Large intestine (tissue), 3 donors: ENCODE data around the gene ALOX5. TPM values are rescaled to one million over a fixed set of nuclear protein-coding genes. Genes with fewer than 3 reads are reported as not detected.

Experiments
- DNase-seq, 2 donors: peaks; one replicate each; pipeline versions ENCODE4 v3.0.0 to v3.0.0-alpha.2; 2013
- H3K27ac ChIP-seq: one replicate; pipeline ENCODE4 v1.5.1; 2013; ENCODE audit warnings: low read length
- H3K27me3 ChIP-seq: 2 replicates; pipeline ENCODE4 v1.6.1; 2013; ENCODE audit warnings: low read length; ENCODE audit not compliant: control insufficient read depth, insufficient read depth
- H3K36me3 ChIP-seq: 2 replicates; pipeline ENCODE4 v1.6.1; 2013; ENCODE audit warnings: low read length; ENCODE audit not compliant: control insufficient read depth, insufficient read depth
- H3K4me1 ChIP-seq: one replicate; pipeline ENCODE4 v1.6.1; 2013; ENCODE audit warnings: low read length; ENCODE audit not compliant: control insufficient read depth, insufficient read depth
- H3K4me3 ChIP-seq: one replicate; pipeline ENCODE4 v1.5.1; 2013; ENCODE audit warnings: low read length
- H3K9me3 ChIP-seq: one replicate; pipeline ENCODE4 v1.6.1; 2013; ENCODE audit warnings: mild to moderate bottlenecking, low read depth, low read length, moderate library complexity; ENCODE audit not compliant: control insufficient read depth
- WGBS: methylation state at CpG from one replicate; pipeline ENCODE4 v1.1.5; 2013; ENCODE audit warnings: low lambda C conversion rate; ENCODE audit not compliant: insufficient coverage; 5-methylcytosine and 5-hydroxymethylcytosine counted together
- polyA plus RNA-seq: library from polyadenylated mRNA; unstranded; fragments of 120-200 nt; gene quantifications from one replicate; pipeline ENCODE4 v1.2.1, GENCODE V29; 2013

ALOX5 gene
- polyA plus RNA-seq, 1 donor: 17.6 TPM

DNA sequence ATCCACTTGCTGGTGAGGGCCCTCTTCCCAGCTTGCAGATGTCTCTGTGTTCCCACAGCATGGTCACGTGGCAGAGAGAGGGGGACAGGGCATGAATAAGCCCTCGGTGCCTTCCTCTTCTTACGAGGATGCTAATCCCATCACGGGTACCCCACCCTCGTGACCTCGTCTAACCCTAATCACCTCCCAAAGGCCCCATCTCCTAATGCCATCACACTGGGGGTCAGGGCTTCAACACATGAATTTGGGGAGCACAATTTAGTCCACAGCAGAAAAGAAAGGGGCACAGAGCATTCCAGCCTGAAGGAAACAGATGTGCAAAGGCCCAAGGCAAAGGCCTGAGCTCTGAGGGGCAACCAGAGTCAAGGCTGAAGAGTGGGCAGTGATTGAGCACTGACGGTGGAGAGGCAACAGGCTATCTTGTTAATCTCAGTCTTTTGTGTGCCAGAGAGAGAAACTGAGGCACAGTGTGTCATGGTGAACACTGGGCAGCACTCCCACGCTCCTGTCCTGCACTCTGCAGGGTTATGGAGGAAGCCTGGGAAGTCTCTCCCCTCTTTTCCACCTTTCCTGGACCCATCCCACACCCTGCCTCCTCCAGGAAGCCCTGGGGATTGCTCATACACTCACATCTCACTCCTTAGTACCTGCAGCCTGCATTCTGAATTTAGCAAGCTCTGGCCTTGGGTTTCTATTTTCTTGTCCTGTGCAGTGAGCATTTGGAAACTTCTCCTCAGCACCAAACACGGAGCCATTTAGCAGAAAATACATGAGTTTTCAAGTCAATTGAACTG is 49.0 kb downstream of the ALOX5 start:
- H3K27ac ChIP-seq: no peak overlapping the region

GRCh38 chr10:45423976-45424499 is 50.0 kb downstream of the ALOX5 start:
- no peaks in the 10 kb centered on the region for H3K9me3 ChIP-seq
- no peak overlapping the region for H3K4me3 ChIP-seq
- H3K4me1 ChIP-seq: no peaks in the 10 kb centered on the region
- peaks cover 10% of the 10 kb centered on the region for H3K27me3 ChIP-seq
- DNase-seq: no peak
- H3K27ac ChIP-seq: no peak overlapping the region
- no peaks in the 10 kb centered on the region for H3K36me3 ChIP-seq
- no CpG with 5 or more reads among the region's 7 CpGs for WGBS

More for the DNA sequence above, 49.0 kb downstream of the ALOX5 start:
- Histone ChIP-seq H3K36me3 (no peaks in the 10 kb centered on the region), H3K4me1 (no peaks in the 10 kb centered on the region), H3K9me3 (no peaks in the 10 kb centered on the region), H3K27me3 (peaks cover 10% of the 10 kb centered on the region), H3K4me3 (no peak overlapping the region)
- DNase-seq: no peak
- WGBS: no CpG with 5 or more reads among the region's 9 CpGs

- no peaks in the 10 kb centered on the region for H3K9me3 ChIP-seq
- H3K4me3 ChIP-seq: no peak overlapping the region
- peaks cover 10% of the 10 kb centered on the region for H3K27me3 ChIP-seq
- WGBS: no CpG with 5 or more reads among the region's 15 CpGs
- H3K27ac ChIP-seq: no peak overlapping the region
- no peaks in the 10 kb centered on the region for H3K4me1 ChIP-seq
- no peaks in the 10 kb centered on the region for H3K36me3 ChIP-seq
- no peak for DNase-seq
Observed at GRCh38 chr10:45424668-45425404, 50.8 kb downstream of the ALOX5 start.

DNA sequence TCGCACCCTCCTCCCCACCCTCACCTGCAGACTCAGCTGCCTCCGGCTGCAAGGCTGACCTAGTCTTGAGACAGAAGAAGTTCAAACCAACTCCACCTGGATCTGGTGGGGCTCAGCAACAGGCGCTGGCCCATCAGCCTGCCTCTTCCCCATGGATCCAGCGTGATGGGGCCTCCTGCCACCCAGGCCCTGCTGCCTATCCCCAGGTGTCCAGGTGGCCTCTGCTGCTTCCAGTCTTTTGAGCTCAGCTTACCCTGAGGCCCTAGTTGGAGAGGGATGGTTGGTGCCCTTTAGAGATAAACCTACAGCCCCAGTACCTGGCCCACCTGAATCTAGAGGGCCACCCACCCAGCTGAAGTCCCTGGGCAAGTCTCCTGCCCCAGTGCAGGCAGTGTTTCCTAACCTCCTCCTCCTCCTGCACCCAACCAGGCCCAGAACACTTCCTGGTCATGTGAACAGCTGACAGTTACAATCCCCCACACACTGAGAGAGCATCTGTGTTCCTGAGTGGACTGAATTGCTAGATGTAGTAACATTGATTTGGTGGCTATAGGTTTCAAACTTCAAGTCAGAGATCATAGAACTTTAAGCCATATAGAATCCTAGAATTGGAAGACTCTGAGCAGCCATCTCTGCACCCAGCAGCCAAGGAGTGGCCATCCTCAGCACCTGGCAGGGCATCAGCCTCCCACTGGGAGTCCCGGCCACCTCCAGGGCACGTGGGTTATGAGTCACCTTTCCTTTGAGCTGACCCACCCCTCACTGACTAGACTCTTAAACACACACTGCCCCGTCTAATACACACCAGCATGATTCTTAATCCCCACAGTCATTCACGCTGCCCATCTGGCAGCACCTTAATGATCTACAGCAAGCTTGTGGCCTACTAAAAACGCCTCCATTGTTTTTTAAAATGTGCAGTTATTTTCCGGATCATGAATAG is 51.9 kb downstream of the ALOX5 start:
- no peaks in the 10 kb centered on the region for H3K36me3 ChIP-seq
- no peaks in the 10 kb centered on the region for H3K4me1 ChIP-seq
- peaks cover 10% of the 10 kb centered on the region for H3K27me3 ChIP-seq
- no peak for DNase-seq
- H3K9me3 ChIP-seq: no peaks in the 10 kb centered on the region
- no peak overlapping the region for H3K4me3 ChIP-seq
- no peak overlapping the region for H3K27ac ChIP-seq
- no CpG with 5 or more reads among the region's 10 CpGs for WGBS

GRCh38 chr10:45427262-45427969 is 53.4 kb downstream of the ALOX5 start:
- peaks cover 10% of the 10 kb centered on the region for H3K27me3 ChIP-seq
- no peak overlapping the region for H3K4me3 ChIP-seq
- no peak overlapping the region for H3K27ac ChIP-seq
- no peaks in the 10 kb centered on the region for H3K4me1 ChIP-seq
- H3K9me3 ChIP-seq: no peaks in the 10 kb centered on the region
- DNase-seq: no peak
- no CpG with 5 or more reads among the region's 50 CpGs for WGBS
- H3K36me3 ChIP-seq: no peaks in the 10 kb centered on the region

GRCh38 chr10:45427970-45428366 is 54.0 kb downstream of the ALOX5 start:
- Histone ChIP-seq H3K4me1 (no peaks in the 10 kb centered on the region), H3K27ac (no peak overlapping the region), H3K9me3 (no peaks in the 10 kb centered on the region), H3K36me3 (no peaks in the 10 kb centered on the region), H3K27me3 (peaks cover 10% of the 10 kb centered on the region), H3K4me3 (no peak overlapping the region)
- DNase-seq: no peak
- WGBS: 52% methylated on average over 4 of the region's 16 CpGs

- no peaks in the 10 kb centered on the region for H3K9me3 ChIP-seq
- H3K36me3 ChIP-seq: no peaks in the 10 kb centered on the region
- no peaks in the 10 kb centered on the region for H3K4me1 ChIP-seq
- no peak overlapping the region for H3K27ac ChIP-seq
- DNase-seq: no peak
- peaks cover 10% of the 10 kb centered on the region for H3K27me3 ChIP-seq
- no CpG with 5 or more reads among the region's 10 CpGs for WGBS
- no peak overlapping the region for H3K4me3 ChIP-seq
Observed at GRCh38 chr10:45428611-45429510, 54.8 kb downstream of the ALOX5 start.

DNA sequence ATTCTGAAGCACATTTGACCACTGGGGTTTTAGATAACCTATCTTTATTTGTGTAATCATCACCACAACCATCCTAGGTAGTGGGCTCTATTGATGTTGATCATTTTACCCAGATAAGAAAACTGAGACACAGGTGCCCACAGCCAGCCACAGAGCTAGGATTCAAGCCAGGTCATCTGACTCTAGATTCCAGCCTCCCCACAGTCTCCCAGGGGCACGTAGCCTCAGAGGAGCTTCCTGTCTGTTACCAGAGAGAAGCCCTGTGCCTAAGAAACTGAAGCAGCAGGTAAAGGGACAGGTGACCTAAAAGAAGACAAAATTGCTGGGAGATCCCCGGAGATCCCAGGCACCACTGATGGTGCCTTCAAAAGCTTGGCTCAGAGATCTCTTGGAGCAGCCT is 55.8 kb downstream of the ALOX5 start:
- H3K36me3 ChIP-seq: no peaks in the 10 kb centered on the region
- no peak overlapping the region for H3K4me3 ChIP-seq
- no peak overlapping the region for H3K27ac ChIP-seq
- DNase-seq: no peak
- no CpG with 5 or more reads among the region's 2 CpGs for WGBS
- peaks cover 10% of the 10 kb centered on the region for H3K27me3 ChIP-seq
- no peaks in the 10 kb centered on the region for H3K9me3 ChIP-seq
- H3K4me1 ChIP-seq: no peaks in the 10 kb centered on the region

DNA sequence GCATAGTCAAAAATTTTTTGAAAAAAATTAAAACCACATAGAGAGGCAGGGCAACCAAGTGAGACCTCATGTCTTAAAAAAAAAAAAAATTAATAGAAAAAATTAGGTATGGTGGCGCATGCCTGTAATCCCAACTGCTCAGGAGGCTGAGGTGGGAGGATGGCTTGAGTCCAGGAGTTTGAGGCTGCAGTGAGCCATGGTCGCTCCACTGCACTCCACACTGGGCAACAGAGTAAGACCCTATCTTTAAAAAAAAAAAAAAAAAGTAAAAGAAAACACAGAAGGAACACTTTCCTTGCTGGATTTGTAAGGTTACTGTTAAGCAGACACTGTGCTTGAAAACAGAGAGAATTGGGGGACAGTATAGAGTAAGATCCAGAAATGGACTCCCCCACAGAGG is 58.1 kb downstream of the ALOX5 start:
- DNase-seq: no peak
- Histone ChIP-seq H3K4me3 (no peak overlapping the region), H3K36me3 (no peaks in the 10 kb centered on the region), H3K27me3 (peaks cover 8% of the 10 kb centered on the region), H3K27ac (no peak overlapping the region), H3K4me1 (no peaks in the 10 kb centered on the region), H3K9me3 (no peaks in the 10 kb centered on the region)
- WGBS: no CpG with 5 or more reads among the region's 2 CpGs
